Heart left ventricle (tissue), 16 donors: ENCODE results near the gene NLRC3. TPM values are rescaled to one million over a fixed set of nuclear protein-coding genes. Genes with fewer than 3 reads are reported as not detected.
"Not testable (repeated sequence)": the region's sequence is repeated elsewhere in the genome, so short reads cannot be mapped to it uniquely, and the experiment has no call there.

Source experiments
- ATAC-seq, 4 donors: fragments of 200-7000 bp; cut with Tn5 transposase; one replicate each; pipeline ENCODE4 v1.9.1; 2020 to 2022; ENCODE audit warnings: moderate library complexity in 4 of 4, mild to moderate bottlenecking in 3 of 4, moderate number of reproducible peaks in 1 of 4
- DNase-seq, 5 donors: peaks; one replicate each; pipeline ENCODE4 v3.0.0-alpha.2; 2020
- H3K27ac ChIP-seq, 12 donors: fragments of 200-600 bp; sonication (generic) in 4 of 12; one replicate each; pipeline versions ENCODE4 v1.5.0 to v1.8.0; 2016 to 2022; ENCODE audit warnings: mild to moderate bottlenecking in 2 of 12
- H3K27me3 ChIP-seq, 9 donors: fragments of 200-600 bp; sonication (generic) in 2 of 9; one replicate each; pipeline versions ENCODE4 v1.5.1 to v1.8.0; 2016 to 2022; ENCODE audit warnings: mild to moderate bottlenecking in 3 of 9
- H3K36me3 ChIP-seq, 9 donors: fragments of 200-600 bp; sonication (generic) in 2 of 9; one replicate each; pipeline versions ENCODE4 v1.5.0 to v1.8.0; 2018 to 2022; ENCODE audit warnings: mild to moderate bottlenecking in 2 of 9
- H3K4me1 ChIP-seq, 12 donors: fragments of 200-600 bp; sonication (generic) in 4 of 12; one replicate each; pipeline versions ENCODE4 v1.5.0 to v1.8.0; 2016 to 2022; ENCODE audit warnings: mild to moderate bottlenecking in 3 of 12
- H3K4me3 ChIP-seq, 12 donors: fragments of 200-600 bp; sonication (generic) in 4 of 12; one replicate each; pipeline versions ENCODE4 v1.5.0 to v1.8.0; 2017 to 2022; ENCODE audit warnings: mild to moderate bottlenecking in 9 of 12, moderate library complexity in 4 of 12
- H3K9me3 ChIP-seq, 12 donors: fragments of 200-600 bp; sonication (generic) in 4 of 12; one replicate each; pipeline versions ENCODE4 v1.5.0 to v1.8.0; 2016 to 2022; ENCODE audit warnings: mild to moderate bottlenecking in 1 of 12
- CTCF ChIP-seq, 12 donors: fragments of 200-600 bp; sonication (generic) in 4 of 12; IDR thresholded peaks; one replicate each; pipeline versions ENCODE4 v1.5.0 to v1.8.0; 2018 to 2022; ENCODE audit warnings: antibody characterized with exemption in 12 of 12, mild to moderate bottlenecking in 5 of 12
- POLR2A ChIP-seq, 2 donors: fragments of 450-650 bp; IDR thresholded peaks; one replicate each; pipeline ENCODE4 v1.6.1; 2017; ENCODE audit warnings: antibody characterized with exemption in 2 of 2, mild to moderate bottlenecking in 2 of 2, moderate library complexity in 2 of 2
- WGBS, 4 donors: extraction: QIAGEN DNeasy Blood & Tissue Kit in 2 of 4; methylation state at CpG; one replicate each; pipeline versions ENCODE4 v1.1.5 to v1.1.7; 2013 to 2018; 5-methylcytosine and 5-hydroxymethylcytosine counted together
- intact Hi-C, 10 donors: fragments of 100-400 bp; cut with DNase I; formaldehyde crosslinking; loops; one replicate each; pipeline versions ENCODE4 v1.11.1 to v1.14.2; 2022
- polyA plus RNA-seq, 2 donors: library from polyadenylated mRNA; stranded (reverse); fragments of 200-250 nt; gene quantifications; one replicate each; pipeline ENCODE4 v1.2.3, GENCODE V29; 2013
- total RNA-seq, 9 donors: library from RNA; depleted of rRNA in 2 of 9; stranded (reverse); fragments of >200 nt in 2 of 9; fragmentation: NEBNext Ultra II Directional in 3 of 9; extraction: Animal tissue kit (Norgen Biotek cat#: 25700) in 3 of 9; gene quantifications; one replicate each; pipeline versions ENCODE4 v1.1.0 to v1.2.4, GENCODE V29; 2016 to 2023
- donor health status: ischemic (EF 13 %, LVEDD 7.1; RV severe dilation, severe dysfunction).
- donor health status: healthy with polysubstance abuse.
- donor health status: DM: no; HTN: yes; CAD: no.
- donor health status: DM: no; HTN: no; CAD: no.
- donor health status: ischemic (EF 25% LVEDD 6.9; RV normal size, moderate dysfunction).
- donor health status: ischemic (EF 25% LVEDD 5.7; RV mildly dilated, moderate dysfunction).
- donor health status: healthy.
- donor health status: DM: yes; HTN: yes; CAD: no.
- donor health status: ischemic (EF 35%, LVEDD 5.7; RV mildly dilated, moderate dysfunction).
- donor health status: nonischemic (EF 11% LVEDD 7.7; RV severe dilation, severe dysfunction).
- donor health status: DM: yes; HTN: yes; CAD: no.
- donor health status: PGD.
- donor health status: ischemic (EF 29% LVEDD 5.4; RV normal size, mild dysfunction).
- donor health status: nonischemic (EF 23%, LVEDD 6.1; RV moderate dilation, normal function).

The NLRC3 gene
- total and polyA plus RNA-seq, 11 donors = 0.44 to 2.9 (median 0.95) TPM

GRCh38 chr16:3509470-3509928 is 67.7 kb downstream of the NLRC3 start:
- H3K36me3 ChIP-seq = peaks cover 0 to 99% (median 89%) of the 10 kb centered on the region in 9 donors
- H3K27me3 ChIP-seq = no peaks in the 10 kb centered on the region
- intact Hi-C loops = loop anchor here in 7 of 10 donors (10.0 kb wide), 6 partner anchors 105 to 325 kb away; partner anchors contain the start of genes OR1F1 (in 2 of the 7), TIGD7 (in 2 of the 7), ZNF174 (in 2 of the 7) and ZNF263 (in 2 of the 7)
- peaks cover 0 to 10% (median 0%) of the 10 kb centered on the region in 12 donors for H3K4me1 ChIP-seq
- H3K9me3 ChIP-seq = no peaks in the 10 kb centered on the region
- H3K27ac ChIP-seq = peak overlapping the region in 1 of 12 donors; percentile 42
- no peak overlapping the region for H3K4me3 ChIP-seq
- WGBS, 4 donors = 82 to 94% (median 91%) methylated on average over 13 of the region's 13 CpGs
- DNase-seq (no peak), ATAC-seq (no peak)
- no peak for TF ChIP-seq CTCF (IDR thresholded peaks at IDR 0.05)

- no peak for TF ChIP-seq CTCF (IDR thresholded peaks at IDR 0.05)
- no peak for TF ChIP-seq POLR2A (IDR thresholded peaks at IDR 0.05)
- WGBS, 4 donors = 90 to 97% (median 95%) methylated on average over 6 to 7 of the region's 7 CpGs
- ATAC-seq = no peak
- Histone ChIP-seq H3K9me3 (no peaks in the 10 kb centered on the region), H3K4me3 (no peak overlapping the region), H3K36me3 (peaks cover 0 to 92% (median 81%) of the 10 kb centered on the region in 9 donors), H3K27ac (no peak overlapping the region), H3K27me3 (no peaks in the 10 kb centered on the region), H3K4me1 (peaks cover 0 to 12% (median 0%) of the 10 kb centered on the region in 12 donors)
- intact Hi-C loops = loop anchor here in 7 of 10 donors (10.0 kb wide), 6 partner anchors 104 to 324 kb away; partner anchors contain the start of genes OR1F1 (in 2 of the 7), TIGD7 (in 2 of the 7), ZNF174 (in 2 of the 7) and ZNF263 (in 2 of the 7)
- DNase-seq = no peak
Observed at GRCh38 chr16:3508736-3509135, 68.5 kb downstream of the NLRC3 start.

- DNase-seq = no peak
- Histone ChIP-seq H3K36me3 (peaks cover 0 to 40% (median 32%) of the 10 kb centered on the region in 9 donors), H3K27me3 (no peaks in the 10 kb centered on the region), H3K9me3 (no peaks in the 10 kb centered on the region), H3K4me1 (peaks cover 4 to 37% (median 14%) of the 10 kb centered on the region in 12 donors), H3K27ac (peak overlapping the region in 1 of 12 donors; percentile 74), H3K4me3 (no peak overlapping the region)
- TF ChIP-seq CTCF (IDR thresholded peaks at IDR 0.05) = no peak
- no peak for TF ChIP-seq POLR2A (IDR thresholded peaks at IDR 0.05)
- WGBS, 4 donors = 73 to 78% (median 76%) methylated on average over 6 of the region's 6 CpGs
- ATAC-seq = no peak
- intact Hi-C loops = loop anchor here in 9 of 10 donors (5.0 to 10.0 kb wide), 10 partner anchors 99 to 319 kb away; partner anchors contain the start of genes ZNF263 (in 3 of the 9), OR1F1 (in 2 of the 9), TIGD7 (in 2 of the 9) and ZNF174 (in 2 of the 9)
Observed at GRCh38 chr16:3503523-3503922, 73.7 kb downstream of the NLRC3 start.

- no peak for DNase-seq
- no peak for ATAC-seq
- WGBS, 4 donors = 79 to 82% (median 82%) methylated on average over 22 of the region's 22 CpGs
- Histone ChIP-seq H3K27me3 (no peaks in the 10 kb centered on the region), H3K36me3 (peaks cover 0 to 25% (median 20%) of the 10 kb centered on the region in 9 donors), H3K27ac (peak overlapping the region in 4 of 12 donors; percentile 63 to 87 (median 80)), H3K4me1 (peaks cover 4 to 37% (median 14%) of the 10 kb centered on the region in 12 donors), H3K9me3 (no peaks in the 10 kb centered on the region), H3K4me3 (peak overlapping the region; percentile 64 to 93 (median 80))
- intact Hi-C loops = loop anchor here in 9 of 10 donors (2.0 to 10.0 kb wide), 13 partner anchors 43 to 317 kb away; partner anchors contain the start of genes ZNF174 (in 3 of the 9), ZNF263 (in 3 of the 9), ZSCAN32 (in 3 of the 9) and OR1F1 (in 2 of the 9)
- no peak for TF ChIP-seq CTCF (IDR thresholded peaks at IDR 0.05)
- no peak for TF ChIP-seq POLR2A (IDR thresholded peaks at IDR 0.05)
Observed at GRCh38 chr16:3501783-3502400, 75.3 kb downstream of the NLRC3 start.

- intact Hi-C loops = loop anchor here in 9 of 10 donors (2.0 to 10.0 kb wide), 13 partner anchors 43 to 317 kb away; partner anchors contain the start of genes ZNF174 (in 3 of the 9), ZNF263 (in 3 of the 9), ZSCAN32 (in 3 of the 9) and OR1F1 (in 2 of the 9)
- ATAC-seq, H3K9me3 ChIP-seq, DNase-seq, H3K27me3 ChIP-seq: not testable (repeated sequence)
- Histone ChIP-seq H3K27ac (peak overlapping the region in 11 of 12 donors; percentile 60 to 87 (median 70)), H3K36me3 (peaks cover 0 to 20% (median 15%) of the 10 kb centered on the region in 9 donors), H3K4me1 (peaks cover 4 to 37% (median 14%) of the 10 kb centered on the region in 12 donors), H3K4me3 (peak overlapping the region; percentile 64 to 93 (median 80))
- 11 to 25% (median 16%) methylated on average over 20 to 24 of the region's 24 CpGs for WGBS, 4 donors
Observed at GRCh38 chr16:3501412-3501761, 75.8 kb downstream of the NLRC3 start.
